SK-N-SH (cell line): ENCODE data around the gene MORF4L1. TPM values are rescaled to one million over a fixed set of nuclear protein-coding genes. Genes with fewer than 3 reads are reported as not detected.

ENCODE experiments used
- CTCF ChIA-PET: fragments of 300-600, 350-600 bp; formaldehyde crosslinking; extraction: SDS; loops from one replicate; lab custom pipeline; 2021; lab: Yijun Ruan, JAX
- POLR2A ChIA-PET: fragments of 350-600 bp; sonication (Branson Sonifier 250); formaldehyde crosslinking; extraction: SDS; loops from one replicate; lab custom pipeline; 2020; ENCODE audit warnings: antibody characterized with exemption, inconsistent platforms; lab: Yijun Ruan, JAX
- DNase-seq: peaks from one replicate; pipeline ENCODE4 v3.0.0; 2012
- H2AFZ ChIP-seq: fragments of 200-600 bp; sonication (generic); 2 replicates; pipeline ENCODE4 v1.8.1; 2016; ENCODE audit warnings: antibody characterized with exemption, mild to moderate bottlenecking, low read depth
- H3F3A ChIP-seq: fragments of 200-600 bp; sonication (generic); replicated peaks from 2 replicates; pipeline ENCODE3; 2016; ENCODE audit warnings: antibody characterized with exemption, mild to moderate bottlenecking; ENCODE audit not compliant: insufficient read depth
- H3K27ac ChIP-seq, 2 experiments: fragments of 200-500 bp in 1 of 2; fragments of 200-600 bp in 1 of 2; sonication (Bioruptor generic) in 1 of 2; sonication (generic), shearing (Covaris generic) in 1 of 2; 2 replicates each; pipeline versions ENCODE4 v1.5.1 to v1.6.1; 2014 to 2016; ENCODE audit warnings: low read depth in 2 of 2, inconsistent platforms in 1 of 2, low read length in 1 of 2, mild to moderate bottlenecking in 1 of 2, mixed read lengths in 1 of 2
- H3K27me3 ChIP-seq: fragments of 200-600 bp; sonication (generic), shearing (Covaris generic); 2 replicates; pipeline ENCODE4 v1.6.1; 2016; ENCODE audit warnings: mixed run types; ENCODE audit not compliant: insufficient read depth
- H3K36me3 ChIP-seq, 2 experiments: fragments of 200-500 bp in 1 of 2; fragments of 200-600 bp in 1 of 2; sonication (Bioruptor generic) in 1 of 2; sonication (generic) in 1 of 2; replicated peaks in 1 of 2; 2 replicates each; pipeline versions ENCODE3 to v1.5.1; 2014 to 2016; ENCODE audit warnings: low read length in 1 of 2, mild to moderate bottlenecking in 1 of 2; ENCODE audit not compliant: insufficient read depth in 2 of 2, control insufficient read depth in 1 of 2
- H3K4me1 ChIP-seq, 2 experiments: fragments of 200-500 bp in 1 of 2; fragments of 200-600 bp in 1 of 2; sonication (Bioruptor generic) in 1 of 2; sonication (generic), shearing (Covaris generic) in 1 of 2; 2 replicates each; pipeline versions ENCODE4 v1.5.1 to v1.6.1; 2014 to 2016; ENCODE audit warnings: low read depth in 1 of 2, low read length in 1 of 2, mixed run types in 1 of 2; ENCODE audit not compliant: insufficient read depth in 2 of 2, control insufficient read depth in 1 of 2
- H3K4me2 ChIP-seq: fragments of 200-600 bp; sonication (generic), shearing (Covaris generic); 2 replicates; pipeline ENCODE4 v1.6.1; 2017; ENCODE audit warnings: mixed run types
- H3K4me3 ChIP-seq, 2 experiments: fragments of 200-500 bp in 1 of 2; fragments of 200-600 bp in 1 of 2; sonication (Bioruptor generic) in 1 of 2; sonication (generic), shearing (Covaris generic) in 1 of 2; 2 replicates each; pipeline versions ENCODE4 v1.5.1 to v1.8.1; 2014 to 2016; ENCODE audit warnings: low read depth in 2 of 2, inconsistent platforms in 1 of 2, low read length in 1 of 2, mild to moderate bottlenecking in 1 of 2, mixed read lengths in 1 of 2, moderate library complexity in 1 of 2
- H3K79me2 ChIP-seq: fragments of 200-600 bp; sonication (generic); 2 replicates; pipeline ENCODE4 v1.8.1; 2017; ENCODE audit warnings: mild to moderate bottlenecking; ENCODE audit not compliant: insufficient read depth
- H3K9ac ChIP-seq: fragments of 200-600 bp; sonication (generic); 2 replicates; pipeline ENCODE4 v1.6.1; 2017; ENCODE audit warnings: mixed run types
- H3K9me2 ChIP-seq: fragments of 200-600 bp; sonication (generic); 2 replicates; pipeline ENCODE4 v1.6.1; 2017; ENCODE audit warnings: mixed run types
- H3K9me3 ChIP-seq: fragments of 200-600 bp; sonication (generic); 2 replicates; pipeline ENCODE4 v1.6.1; 2017; ENCODE audit warnings: mixed run types, mild to moderate bottlenecking, moderate library complexity
- H4K20me1 ChIP-seq: fragments of 200-600 bp; sonication (generic); 2 replicates; pipeline ENCODE4 v1.6.1; 2017; ENCODE audit warnings: mild to moderate bottlenecking, mixed run types; ENCODE audit not compliant: insufficient read depth
- ELF1 ChIP-seq: IDR thresholded peaks from 2 replicates; pipeline ENCODE4 v1.4.0; 2012
- FOSL2 ChIP-seq: IDR thresholded peaks from 2 replicates; pipeline ENCODE4 v1.4.0; 2012; ENCODE audit warnings: low read depth, mild to moderate bottlenecking, moderate library complexity, borderline replicate concordance
- GATA2 ChIP-seq: sonication (generic); formaldehyde crosslinking; IDR thresholded peaks from 2 replicates; pipeline ENCODE4 v1.5.0; 2020; ENCODE audit warnings: mild to moderate bottlenecking, missing genetic modification reagents
- JUND ChIP-seq: IDR thresholded peaks from 2 replicates; pipeline ENCODE4 v1.4.0; 2012
- MEF2A ChIP-seq: IDR thresholded peaks from 2 replicates; pipeline ENCODE4 v1.4.0; 2012; ENCODE audit warnings: low read depth, borderline replicate concordance
- MXI1 ChIP-seq: IDR thresholded peaks from 2 replicates; pipeline ENCODE4 v1.6.1; 2012; ENCODE audit warnings: mild to moderate bottlenecking, low read depth, low read length, improper control_type of control experiment
- NFIC ChIP-seq: IDR thresholded peaks from 2 replicates; pipeline ENCODE4 v1.4.0; 2012; ENCODE audit warnings: borderline replicate concordance
- POLR2AphosphoS5 ChIP-seq: IDR thresholded peaks from 2 replicates; pipeline ENCODE4 v1.6.1; 2012; ENCODE audit warnings: low read depth, low read length
- RCOR1 ChIP-seq: fragments of 150-350 bp; IDR thresholded peaks from 2 replicates; pipeline ENCODE4 v1.6.1; 2017; ENCODE audit warnings: antibody characterized with exemption, low read length
- SMC3 ChIP-seq: IDR thresholded peaks from 2 replicates; pipeline ENCODE4 v1.6.1; 2012; ENCODE audit warnings: low read depth, low read length, improper control_type of control experiment
- TAF1 ChIP-seq: IDR thresholded peaks from 2 replicates; pipeline ENCODE4 v1.6.1; 2012; ENCODE audit warnings: low read depth, mild to moderate bottlenecking, low read length, moderate library complexity, borderline replicate concordance
- WGBS: methylation state at CpG from one replicate; pipeline ENCODE4 v1.1.6; 2017; ENCODE audit warnings: low lambda C conversion rate; 5-methylcytosine and 5-hydroxymethylcytosine counted together
- polyA plus RNA-seq, 3 experiments: library from polyadenylated mRNA; depleted of rRNA; stranded (reverse); fragments of >200 nt; gene quantifications; 2 replicates each; pipeline ENCODE4 v1.2.3, GENCODE V29; 2012
- TF ChIP-seq, protein P1 (sequence below): IDR thresholded peaks from 2 replicates; pipeline ENCODE4 v1.6.1; 2012; ENCODE audit warnings: mild to moderate bottlenecking, low read depth, low read length, moderate library complexity
- TF ChIP-seq, protein P2 (sequence below): IDR thresholded peaks from 2 replicates; pipeline ENCODE4 v1.4.0; 2012; ENCODE audit warnings: low read depth, borderline replicate concordance
- TF ChIP-seq, protein P3 (sequence below): IDR thresholded peaks from 2 replicates; pipeline ENCODE4; 2012

The MORF4L1 gene
- polyA plus RNA-seq, 1 of the 3 experiments (the other 2 are of a cell fraction) = 163 TPM

DNA sequence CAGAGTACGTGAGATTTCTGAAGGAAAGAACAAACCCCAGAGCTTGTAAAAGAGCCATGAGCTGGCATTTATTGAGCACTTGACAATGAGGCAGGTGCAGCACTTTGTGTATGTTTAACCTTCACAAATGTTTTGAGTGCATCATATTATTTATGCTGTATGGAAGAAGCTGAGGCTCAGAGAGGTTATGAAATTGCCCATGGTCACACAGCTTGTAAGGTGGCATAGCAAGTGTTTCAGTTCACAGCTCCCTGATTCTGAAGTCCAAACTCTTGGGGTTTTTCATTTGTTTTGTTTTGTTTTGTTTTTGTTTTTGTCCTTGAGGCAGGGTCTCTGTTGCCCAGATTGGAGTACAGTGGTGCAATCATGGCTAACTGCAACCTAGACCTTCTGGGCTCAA is 36.4 kb upstream of the MORF4L1 start (continued):
- TF ChIP-seq POLR2AphosphoS5 = no peak
- TF ChIP-seq, all 33 proteins: peak for 0

DNA sequence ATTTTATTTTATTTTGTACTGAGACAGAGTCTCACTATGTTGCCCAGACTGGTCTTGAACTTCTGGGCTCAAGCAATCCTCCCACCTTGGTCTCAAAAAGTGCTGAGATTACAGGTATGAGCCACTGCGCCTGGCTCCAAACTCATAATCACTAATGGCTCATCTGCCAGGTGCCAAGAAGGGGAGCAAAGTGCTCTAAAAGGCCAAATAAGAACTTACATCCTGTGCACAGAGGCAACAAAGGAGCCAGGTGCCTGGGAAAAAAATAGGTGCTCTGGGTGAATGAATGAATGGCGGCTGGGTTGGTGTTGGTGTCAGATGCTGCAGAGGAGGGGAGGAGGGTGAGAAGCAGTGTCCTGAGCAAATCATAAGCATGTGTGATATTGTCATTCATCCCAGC is 35.6 kb upstream of the MORF4L1 start:
- H3K4me3 ChIP-seq = no peak overlapping the region
- peaks cover 0 to 2% of the 10 kb centered on the region in 2 experiments; a peak in 1 of 4 replicates for H3K4me1 ChIP-seq
- no peaks in the 10 kb centered on the region for H3F3A ChIP-seq
- ChIA-PET POLR2A (no interaction called here), CTCF (no interaction called here)
- TF ChIP-seq, protein P1, sequence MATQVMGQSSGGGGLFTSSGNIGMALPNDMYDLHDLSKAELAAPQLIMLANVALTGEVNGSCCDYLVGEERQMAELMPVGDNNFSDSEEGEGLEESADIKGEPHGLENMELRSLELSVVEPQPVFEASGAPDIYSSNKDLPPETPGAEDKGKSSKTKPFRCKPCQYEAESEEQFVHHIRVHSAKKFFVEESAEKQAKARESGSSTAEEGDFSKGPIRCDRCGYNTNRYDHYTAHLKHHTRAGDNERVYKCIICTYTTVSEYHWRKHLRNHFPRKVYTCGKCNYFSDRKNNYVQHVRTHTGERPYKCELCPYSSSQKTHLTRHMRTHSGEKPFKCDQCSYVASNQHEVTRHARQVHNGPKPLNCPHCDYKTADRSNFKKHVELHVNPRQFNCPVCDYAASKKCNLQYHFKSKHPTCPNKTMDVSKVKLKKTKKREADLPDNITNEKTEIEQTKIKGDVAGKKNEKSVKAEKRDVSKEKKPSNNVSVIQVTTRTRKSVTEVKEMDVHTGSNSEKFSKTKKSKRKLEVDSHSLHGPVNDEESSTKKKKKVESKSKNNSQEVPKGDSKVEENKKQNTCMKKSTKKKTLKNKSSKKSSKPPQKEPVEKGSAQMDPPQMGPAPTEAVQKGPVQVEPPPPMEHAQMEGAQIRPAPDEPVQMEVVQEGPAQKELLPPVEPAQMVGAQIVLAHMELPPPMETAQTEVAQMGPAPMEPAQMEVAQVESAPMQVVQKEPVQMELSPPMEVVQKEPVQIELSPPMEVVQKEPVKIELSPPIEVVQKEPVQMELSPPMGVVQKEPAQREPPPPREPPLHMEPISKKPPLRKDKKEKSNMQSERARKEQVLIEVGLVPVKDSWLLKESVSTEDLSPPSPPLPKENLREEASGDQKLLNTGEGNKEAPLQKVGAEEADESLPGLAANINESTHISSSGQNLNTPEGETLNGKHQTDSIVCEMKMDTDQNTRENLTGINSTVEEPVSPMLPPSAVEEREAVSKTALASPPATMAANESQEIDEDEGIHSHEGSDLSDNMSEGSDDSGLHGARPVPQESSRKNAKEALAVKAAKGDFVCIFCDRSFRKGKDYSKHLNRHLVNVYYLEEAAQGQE = no peak
- TF ChIP-seq TAF1 (no peak), NFIC (no peak), RCOR1 (no peak)
- TF ChIP-seq, protein P2, sequence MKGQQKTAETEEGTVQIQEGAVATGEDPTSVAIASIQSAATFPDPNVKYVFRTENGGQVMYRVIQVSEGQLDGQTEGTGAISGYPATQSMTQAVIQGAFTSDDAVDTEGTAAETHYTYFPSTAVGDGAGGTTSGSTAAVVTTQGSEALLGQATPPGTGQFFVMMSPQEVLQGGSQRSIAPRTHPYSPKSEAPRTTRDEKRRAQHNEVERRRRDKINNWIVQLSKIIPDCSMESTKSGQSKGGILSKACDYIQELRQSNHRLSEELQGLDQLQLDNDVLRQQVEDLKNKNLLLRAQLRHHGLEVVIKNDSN = no peak
- no peak overlapping the region for H2AFZ ChIP-seq
- no peak for DNase-seq
- no peaks in the 10 kb centered on the region for H3K36me3 ChIP-seq
- no peak overlapping the region for H3K4me2 ChIP-seq
- no peak overlapping the region for H3K9ac ChIP-seq
- no peaks in the 10 kb centered on the region for H3K79me2 ChIP-seq
- H4K20me1 ChIP-seq = no peaks in the 10 kb centered on the region
- H3K9me2 ChIP-seq = no peaks in the 10 kb centered on the region
- H3K27ac ChIP-seq = no peak overlapping the region
- H3K9me3 ChIP-seq = no peaks in the 10 kb centered on the region
- WGBS = 85% methylated on average over 2 of the region's 2 CpGs
- no peaks in the 10 kb centered on the region for H3K27me3 ChIP-seq

DNA sequence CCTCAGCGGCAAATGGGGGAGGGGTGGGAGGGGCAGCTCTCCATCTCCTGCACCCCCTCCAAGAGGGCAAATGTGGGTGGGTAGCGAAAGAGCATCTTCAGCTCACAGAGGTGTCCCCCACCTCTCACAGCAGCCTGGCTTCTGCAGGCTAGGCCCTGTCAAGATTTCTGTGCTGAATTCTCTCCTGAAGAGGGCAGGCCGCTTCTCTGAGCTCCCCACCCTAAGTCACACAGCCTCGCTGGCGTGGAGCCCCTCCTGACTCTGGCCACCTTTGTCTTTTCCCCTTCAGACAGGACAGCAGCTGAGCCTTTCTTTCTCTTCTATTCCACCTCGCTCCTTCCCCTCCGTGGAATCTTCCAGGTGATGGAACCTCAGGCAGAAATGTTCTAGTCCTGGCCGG is 35.1 kb upstream of the MORF4L1 start:
- H4K20me1 ChIP-seq = no peaks in the 10 kb centered on the region
- H3K9me2 ChIP-seq = no peaks in the 10 kb centered on the region
- ChIA-PET CTCF (no interaction called here), POLR2A (no interaction called here)
- 93% methylated on average over 7 of the region's 8 CpGs for WGBS
- H3K79me2 ChIP-seq = no peaks in the 10 kb centered on the region
- TF ChIP-seq MXI1 = no peak
- no peak for TF ChIP-seq RCOR1
- TF ChIP-seq TAF1 = no peak
- TF ChIP-seq, protein P1 = no peak
- TF ChIP-seq, protein P3, sequence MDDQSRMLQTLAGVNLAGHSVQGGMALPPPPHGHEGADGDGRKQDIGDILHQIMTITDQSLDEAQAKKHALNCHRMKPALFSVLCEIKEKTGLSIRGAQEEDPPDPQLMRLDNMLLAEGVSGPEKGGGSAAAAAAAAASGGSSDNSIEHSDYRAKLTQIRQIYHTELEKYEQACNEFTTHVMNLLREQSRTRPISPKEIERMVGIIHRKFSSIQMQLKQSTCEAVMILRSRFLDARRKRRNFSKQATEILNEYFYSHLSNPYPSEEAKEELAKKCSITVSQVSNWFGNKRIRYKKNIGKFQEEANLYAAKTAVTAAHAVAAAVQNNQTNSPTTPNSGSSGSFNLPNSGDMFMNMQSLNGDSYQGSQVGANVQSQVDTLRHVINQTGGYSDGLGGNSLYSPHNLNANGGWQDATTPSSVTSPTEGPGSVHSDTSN = no peak
- no peak for TF ChIP-seq ELF1
- TF ChIP-seq JUND = no peak
- no peak for TF ChIP-seq FOSL2
- TF ChIP-seq MEF2A = no peak
- no peak for TF ChIP-seq SMC3
- no peak for TF ChIP-seq GATA2 (CRISPR knock-in tag)
- no peaks in the 10 kb centered on the region for H3F3A ChIP-seq
- no peaks in the 10 kb centered on the region for H3K9me3 ChIP-seq
- no peak overlapping the region for H3K9ac ChIP-seq
- H3K4me1 ChIP-seq = peaks cover 0 to 2% of the 10 kb centered on the region in 2 experiments; a peak in 1 of 4 replicates
- DNase-seq = no peak
- no peaks in the 10 kb centered on the region for H3K27me3 ChIP-seq
- no peak overlapping the region for H2AFZ ChIP-seq
- no peak overlapping the region for H3K4me2 ChIP-seq
- H3K36me3 ChIP-seq = no peaks in the 10 kb centered on the region
- no peak overlapping the region for H3K27ac ChIP-seq
- H3K4me3 ChIP-seq = no peak overlapping the region
